Activated CD8-positive, alpha-beta memory T cell treated with anti-CD3 and anti-CD28 coated beads for 1 hour (primary cell): ENCODE data around the gene MYO1B.

Experiments
- DNase-seq, 2 donors: peaks; one replicate each; pipeline ENCODE4 v3.0.0-alpha.2; 2020; ENCODE audit warnings: low read depth in 1 of 2; ENCODE audit errors: extremely low read depth in 1 of 2

Gene MYO1B

DNA sequence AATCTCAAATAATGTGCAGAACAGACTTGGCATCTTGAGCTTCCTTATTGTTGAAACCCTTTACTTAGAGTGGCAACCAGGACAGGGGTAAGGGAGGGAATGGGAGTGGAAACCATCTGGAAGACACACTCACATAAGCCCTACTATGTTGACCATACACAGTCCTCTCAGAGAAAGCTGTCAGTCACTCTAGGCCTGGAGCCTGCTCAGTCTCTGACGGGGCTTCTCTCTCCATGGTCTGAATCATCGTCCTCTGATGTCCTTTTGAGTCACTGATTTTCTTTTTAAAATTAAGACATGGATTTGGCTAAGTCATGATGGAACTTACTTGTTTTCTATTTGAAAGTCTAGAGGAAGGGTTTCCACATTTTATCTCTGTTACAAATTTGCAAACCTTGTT, 74.0 kb downstream of the MYO1B start:
- no peak for DNase-seq

DNA sequence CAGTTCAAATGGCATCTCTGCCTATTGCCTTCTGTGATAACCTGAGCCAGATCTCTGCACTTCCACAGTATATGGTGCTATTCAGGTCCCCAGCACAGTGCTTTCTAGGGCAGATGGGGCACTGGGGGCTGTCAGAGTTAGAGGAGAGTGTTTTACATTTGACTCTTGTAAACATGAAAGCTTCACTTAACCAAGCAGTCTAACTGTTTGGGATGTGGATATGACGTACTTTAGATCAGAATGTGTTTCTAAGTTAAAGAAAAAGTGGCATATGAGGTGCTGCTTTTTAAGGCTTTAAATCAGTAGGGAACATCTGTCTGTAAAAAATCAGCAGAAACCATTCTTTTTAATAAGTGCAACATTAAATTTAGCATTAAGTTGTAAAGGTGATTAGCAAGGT, 75.7 kb downstream of the MYO1B start:
- DNase-seq, result no peak

DNA sequence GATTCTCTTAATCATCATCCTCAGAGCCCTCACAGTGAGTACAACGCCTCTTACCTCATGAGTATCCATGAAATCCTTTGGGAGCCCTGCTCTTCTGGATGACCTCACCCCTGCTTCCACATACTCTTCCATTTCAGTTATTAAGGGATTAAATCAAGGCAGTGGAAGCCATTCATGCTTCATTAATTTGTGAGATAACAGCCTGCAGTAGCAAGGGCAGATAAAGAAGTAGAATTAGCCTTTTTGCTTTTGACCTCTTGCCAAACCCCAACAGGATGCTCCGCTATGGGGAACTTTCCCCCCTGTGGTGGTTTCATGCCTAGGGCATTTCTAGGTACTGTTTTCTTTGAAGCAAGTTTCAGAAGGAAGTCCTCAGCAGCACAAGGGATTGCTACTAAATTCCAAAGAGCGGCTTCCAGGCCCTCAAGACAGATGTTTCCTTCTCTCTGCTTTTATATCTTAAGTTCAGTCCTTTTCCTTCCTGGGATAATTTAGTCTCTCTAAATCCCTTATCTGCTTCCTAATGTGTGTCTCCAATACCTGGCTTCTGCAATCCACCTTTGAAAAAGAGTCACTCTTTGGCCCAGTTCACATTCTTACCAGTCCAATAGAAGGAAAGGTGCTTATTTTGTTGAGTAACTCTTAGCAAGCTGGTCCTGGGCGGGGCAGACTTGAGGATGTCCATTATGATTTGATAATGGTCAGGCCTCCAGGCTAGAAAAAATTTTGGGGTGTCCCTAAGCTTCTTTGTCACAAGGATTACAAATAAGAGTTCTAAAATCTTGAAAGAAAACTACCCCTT, 76.9 kb downstream of the MYO1B start:
- DNase-seq, result no peak

DNA sequence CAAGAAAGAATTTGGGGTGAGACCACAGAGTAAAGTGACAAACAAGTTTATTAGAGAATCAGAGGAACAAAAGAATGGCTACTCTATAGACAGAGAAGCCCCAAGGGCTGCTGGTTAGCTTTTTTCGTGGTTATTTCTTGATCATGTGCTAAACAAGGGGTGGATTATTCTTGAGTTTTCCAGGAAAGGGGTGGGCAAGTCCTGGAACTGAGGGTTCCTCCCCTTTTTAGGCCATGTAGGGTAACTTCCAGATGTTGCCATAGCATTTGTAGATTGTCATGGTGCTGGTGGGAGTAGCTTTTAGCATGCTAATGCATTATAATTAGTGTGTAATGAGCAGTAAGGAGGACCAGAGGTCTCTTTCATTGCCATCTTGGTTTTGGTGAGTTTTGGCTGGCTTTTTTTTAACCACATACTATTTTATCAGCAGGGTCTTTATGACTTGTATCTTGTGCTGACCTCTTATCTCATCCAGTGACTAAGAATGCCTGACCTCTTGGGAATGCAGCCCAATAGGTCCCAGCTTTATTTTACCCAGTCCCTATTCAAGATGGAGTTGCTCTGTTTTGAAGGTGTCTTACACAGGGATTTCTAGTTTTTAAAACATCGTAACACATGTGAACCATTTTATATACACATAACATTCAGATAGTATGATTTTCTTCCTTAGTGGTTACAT, 77.8 kb downstream of the MYO1B start:
- DNase-seq, result no peak

DNA sequence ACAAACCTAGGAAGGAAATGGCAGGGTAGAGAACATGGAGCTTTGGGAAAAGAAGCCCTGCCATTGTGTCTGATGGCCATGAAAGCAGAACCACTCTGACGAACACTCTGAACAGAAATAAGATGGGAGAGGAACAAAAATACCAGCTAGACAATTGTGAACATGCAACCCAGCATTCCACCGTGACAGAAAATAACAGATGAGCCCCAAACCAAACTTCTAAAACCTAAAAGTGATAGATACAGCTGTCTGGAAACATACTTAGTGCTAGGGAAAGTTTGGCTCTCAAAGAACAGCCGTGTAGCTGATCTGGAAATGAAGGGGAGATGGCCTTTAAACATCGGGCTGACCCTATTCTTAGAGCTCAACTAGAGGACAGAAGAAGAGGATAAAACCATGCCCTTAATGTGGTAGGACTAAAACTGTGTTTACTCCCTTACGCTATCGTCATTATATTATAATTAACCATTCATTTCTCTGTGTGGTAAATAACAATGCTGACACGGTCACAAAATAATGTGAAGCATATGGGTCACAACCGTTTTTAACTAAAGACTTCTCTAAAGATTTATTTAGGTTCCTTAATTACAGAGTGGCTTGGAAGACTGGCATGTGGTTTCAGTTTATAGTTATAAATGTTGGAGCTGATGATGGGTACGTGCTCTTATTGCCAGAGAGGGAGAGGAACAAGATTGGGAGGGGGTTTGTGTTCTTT, 80.6 kb downstream of the MYO1B start:
- DNase-seq, result no peak

DNA sequence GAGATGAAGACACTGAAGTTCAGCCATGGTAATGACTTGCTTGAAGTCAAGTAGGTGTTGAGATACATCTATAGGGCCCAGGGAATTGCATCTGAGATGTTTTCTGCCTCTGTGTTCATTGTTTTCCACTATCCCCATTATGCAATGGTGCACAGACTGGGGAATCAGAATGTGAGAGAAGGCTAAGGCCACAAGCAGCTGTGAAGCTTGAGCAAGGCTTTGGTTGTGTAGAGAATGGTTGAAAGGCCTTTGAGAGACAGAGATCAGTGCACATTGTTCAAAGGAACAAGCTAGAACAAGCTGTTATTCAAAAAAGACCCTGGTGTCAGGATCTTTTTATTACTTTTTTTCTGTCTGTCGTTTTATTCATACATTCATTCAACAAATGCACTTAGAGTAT, 82.3 kb downstream of the MYO1B start:
- no peak for DNase-seq

DNA sequence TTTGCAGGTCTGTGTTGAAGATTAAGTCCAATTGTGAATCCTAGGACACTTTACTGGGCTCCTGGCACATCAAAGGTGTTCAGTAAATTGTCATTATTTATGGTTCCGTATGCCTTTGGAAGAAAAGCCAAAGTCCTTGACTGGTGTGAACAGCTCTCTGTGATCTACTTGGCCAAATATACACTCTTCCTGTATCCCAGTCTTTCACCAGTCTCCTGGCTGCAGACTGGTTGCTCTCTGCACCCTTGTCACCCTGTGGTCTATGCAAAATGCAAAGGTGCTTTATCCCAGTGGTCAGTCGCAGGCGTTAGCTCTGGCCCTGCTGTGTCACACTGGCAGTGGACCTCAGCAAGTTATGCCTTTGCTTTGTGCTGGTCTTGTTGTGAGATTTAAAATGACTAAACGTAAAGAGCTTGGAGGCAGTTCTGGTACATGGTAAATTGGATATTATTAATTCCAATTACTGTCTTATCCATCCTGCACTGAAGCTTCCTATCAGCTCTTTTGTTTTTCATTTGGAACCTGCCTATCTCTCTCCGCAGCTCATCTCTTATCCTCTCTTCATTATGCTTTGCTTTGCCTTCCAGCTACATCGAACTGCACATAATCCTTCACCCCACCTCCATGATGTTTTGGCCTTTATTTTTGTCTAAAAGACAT, 83.1 kb downstream of the MYO1B start:
- no peak for DNase-seq

DNA sequence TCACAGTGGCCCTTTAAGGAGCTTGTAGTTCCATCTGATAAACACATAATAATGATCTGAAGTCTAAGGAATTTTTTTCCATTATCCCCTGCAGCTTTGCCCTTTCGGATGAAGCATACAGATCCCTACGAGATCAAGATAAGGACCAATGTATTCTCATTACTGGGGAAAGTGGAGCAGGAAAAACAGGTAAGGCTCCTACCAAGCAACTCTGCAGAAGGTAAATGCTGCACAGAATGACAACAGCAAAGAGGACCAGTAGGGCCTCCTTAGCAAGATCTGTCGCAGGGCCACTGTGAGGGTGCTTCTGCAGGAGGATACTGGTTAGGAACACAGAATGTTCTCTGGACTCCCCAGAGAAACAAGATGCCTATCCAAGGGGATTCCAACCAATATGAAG, 84.6 kb downstream of the MYO1B start:
- DNase-seq, result no peak

DNA sequence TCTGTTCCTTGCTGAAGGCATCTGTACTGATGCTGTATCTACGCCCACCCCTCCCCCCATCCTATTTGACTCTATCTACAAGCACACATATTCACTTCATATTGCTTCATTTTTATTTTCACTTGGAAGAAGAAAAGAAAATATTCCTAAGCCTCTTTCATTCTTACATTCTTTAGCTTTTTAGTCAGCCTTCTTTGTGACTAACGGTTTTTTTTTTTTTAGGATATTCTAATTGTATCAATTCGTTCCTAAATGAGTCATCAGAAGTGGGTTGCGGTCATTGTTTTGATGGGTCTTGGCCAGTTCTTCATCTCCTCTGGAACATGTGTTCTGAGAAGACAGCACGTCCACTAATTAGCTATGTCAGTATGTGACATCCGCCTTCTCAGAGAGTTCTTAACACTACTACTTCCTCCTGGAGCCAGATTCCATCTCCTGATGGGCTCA, 88.7 kb downstream of the MYO1B start:
- no peak for DNase-seq

DNA sequence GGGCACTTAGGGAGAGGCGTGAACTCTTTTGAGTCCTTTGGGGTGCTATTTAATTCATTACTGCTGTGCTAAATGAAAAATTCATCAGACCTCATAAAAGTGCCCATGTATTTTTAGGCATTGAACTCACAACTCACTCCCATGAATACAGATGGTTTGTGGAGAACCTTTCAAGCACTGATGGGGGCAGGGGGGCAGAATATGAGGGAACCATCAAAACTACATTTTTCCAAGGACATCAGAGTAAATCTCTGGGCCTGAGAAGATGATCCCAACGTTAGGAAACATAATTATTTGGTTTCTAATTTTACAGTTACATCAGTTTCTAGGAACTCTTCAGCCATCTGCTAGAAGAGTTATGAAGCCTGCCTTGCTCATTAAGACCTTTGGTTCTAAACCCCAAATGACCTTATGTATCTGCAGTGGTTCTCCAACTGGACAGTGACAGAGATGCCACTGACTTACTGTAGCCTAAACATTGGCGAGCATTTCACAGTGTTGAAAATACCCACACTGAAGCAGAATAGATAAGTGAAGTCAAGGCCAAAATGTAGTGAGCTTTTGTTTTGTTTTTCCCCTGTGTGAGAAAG, 90.8 kb downstream of the MYO1B start:
- DNase-seq, result no peak

DNA sequence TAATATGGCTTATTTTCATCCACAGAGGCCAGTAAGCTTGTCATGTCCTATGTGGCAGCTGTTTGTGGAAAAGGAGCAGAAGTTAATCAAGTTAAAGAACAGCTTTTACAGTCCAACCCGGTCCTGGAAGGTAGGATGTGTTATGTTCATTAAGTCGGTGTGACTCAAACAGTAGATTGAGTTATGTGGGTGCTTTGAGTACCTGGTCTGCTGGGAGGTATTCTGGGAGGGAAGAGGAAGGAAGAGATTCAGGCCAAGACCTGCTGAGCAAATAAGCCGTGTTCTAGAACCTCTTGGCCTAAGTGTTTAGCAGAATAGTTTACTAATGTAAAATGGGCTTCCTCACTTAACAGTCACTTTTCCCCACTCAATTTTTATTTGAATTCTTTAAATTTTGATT, 96.2 kb downstream of the MYO1B start:
- DNase-seq, result no peak

DNA sequence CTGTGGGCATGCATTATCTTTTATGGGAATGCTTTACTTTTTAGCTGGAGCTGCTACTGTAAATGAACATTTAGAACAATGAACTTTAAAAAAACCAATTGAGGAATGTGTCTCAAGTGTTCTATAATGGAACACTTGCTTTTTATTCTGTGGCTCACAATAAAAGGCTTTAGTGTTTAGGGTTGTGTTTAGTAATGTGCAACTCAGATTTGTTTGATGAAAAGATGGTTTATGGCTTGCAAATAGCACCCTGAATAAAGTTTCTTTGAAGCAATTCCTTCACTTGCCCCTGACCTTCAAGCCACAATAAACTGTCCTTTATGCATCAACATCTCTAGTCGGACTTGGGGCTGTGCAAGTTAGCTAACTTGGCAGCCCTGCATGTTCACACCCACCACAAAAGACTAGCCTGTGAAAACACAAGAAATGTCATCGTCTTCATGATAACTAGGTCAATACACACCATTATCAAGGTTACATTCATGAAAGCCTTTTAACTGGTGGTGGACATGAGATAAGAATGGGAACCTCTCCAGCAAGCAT, 98.7 kb downstream of the MYO1B start:
- DNase-seq, result no peak

DNA sequence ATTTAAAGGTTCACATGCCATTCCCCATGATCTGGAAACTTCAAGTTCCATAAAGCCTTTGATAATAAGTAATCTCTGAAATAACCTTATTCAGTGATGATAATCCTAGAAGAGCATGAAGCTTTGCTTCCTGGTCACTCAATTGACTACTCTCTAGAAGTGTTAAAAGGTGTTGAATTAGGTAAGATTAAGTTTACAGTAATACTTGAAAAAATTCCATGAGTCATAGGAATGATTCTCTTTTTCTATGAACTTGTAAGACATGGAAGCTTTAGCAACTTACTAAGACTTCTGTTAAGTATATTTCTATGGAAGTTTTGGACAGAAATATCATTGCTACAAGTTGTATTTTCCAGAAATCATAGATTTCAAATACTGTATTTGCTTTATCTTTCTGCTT, 100.6 kb downstream of the MYO1B start:
- DNase-seq, result no peak

DNA sequence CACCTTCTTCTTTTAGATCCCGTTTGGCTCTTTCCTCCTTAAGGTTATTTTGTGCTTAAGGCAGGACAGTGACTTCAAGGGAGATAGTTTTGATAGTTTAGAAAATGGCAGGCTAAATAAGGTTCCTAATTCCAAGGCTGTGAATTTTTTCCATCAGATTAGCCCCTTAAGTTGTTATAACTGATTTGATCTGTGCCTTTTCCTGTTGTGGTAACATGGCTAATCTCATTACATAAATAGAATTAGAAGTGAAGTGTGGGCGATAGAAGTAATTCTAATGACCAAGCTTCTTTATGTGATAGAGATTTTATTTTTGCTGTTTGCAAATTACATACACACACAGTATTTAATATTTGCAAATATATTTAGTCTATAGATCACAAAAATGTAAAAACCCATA, 102.0 kb downstream of the MYO1B start:
- DNase-seq, result no peak

DNA sequence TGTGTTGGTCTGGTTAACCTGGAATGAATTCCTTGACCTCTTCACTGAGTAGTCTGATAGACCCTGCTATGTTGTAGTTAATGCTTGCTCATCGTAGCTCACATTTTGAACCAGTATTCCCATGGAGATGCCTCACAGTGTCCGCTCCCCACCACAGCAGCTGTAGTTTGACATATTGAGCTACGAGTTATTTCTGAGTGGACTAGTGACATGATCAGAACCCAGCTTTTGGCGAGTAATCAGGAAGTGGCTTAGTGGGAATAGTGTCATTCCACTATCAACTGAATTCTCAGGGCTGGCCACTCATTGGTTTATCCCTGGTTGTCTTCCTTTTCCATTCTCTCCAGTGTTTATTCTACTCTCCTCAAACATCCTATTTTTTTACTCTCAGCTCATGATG, 102.7 kb downstream of the MYO1B start:
- no peak for DNase-seq

DNA sequence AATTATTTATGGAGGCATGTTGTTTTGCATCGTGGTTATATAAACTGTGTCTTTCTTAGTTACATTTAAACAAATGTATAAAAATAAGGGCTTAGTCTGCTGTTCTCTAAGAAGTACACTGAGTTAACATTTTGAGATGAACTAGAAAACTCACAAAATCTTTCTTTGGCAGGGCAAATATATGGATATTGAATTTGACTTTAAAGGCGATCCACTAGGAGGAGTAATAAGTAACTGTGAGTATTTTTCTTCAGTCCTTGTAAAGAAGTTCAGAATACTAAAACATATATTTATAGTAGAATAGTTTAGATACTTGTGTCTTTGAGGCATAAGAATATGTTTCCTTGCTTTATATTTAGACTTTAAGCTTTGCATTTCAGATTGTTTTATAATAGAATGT, 104.8 kb downstream of the MYO1B start:
- DNase-seq, result no peak

DNA sequence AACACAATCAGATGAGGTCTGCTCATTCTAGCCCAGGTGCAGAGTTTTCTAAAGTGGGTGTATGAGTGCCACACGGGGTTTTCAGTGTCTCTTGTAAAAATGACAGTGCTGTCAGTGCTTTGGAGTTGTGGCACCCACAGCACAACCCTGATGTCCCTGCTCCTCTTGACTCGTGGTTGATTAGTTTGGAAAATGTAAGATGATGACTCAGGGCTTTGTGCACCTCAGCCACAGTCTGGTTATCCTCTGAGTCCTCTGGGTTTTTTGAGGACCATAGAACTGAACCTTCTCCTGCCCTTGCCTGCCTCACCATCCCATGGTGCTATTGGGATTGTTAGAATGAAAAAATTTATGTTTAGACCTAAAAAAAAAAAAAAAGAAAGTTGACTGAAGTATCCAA, 105.6 kb downstream of the MYO1B start:
- no peak for DNase-seq

DNA sequence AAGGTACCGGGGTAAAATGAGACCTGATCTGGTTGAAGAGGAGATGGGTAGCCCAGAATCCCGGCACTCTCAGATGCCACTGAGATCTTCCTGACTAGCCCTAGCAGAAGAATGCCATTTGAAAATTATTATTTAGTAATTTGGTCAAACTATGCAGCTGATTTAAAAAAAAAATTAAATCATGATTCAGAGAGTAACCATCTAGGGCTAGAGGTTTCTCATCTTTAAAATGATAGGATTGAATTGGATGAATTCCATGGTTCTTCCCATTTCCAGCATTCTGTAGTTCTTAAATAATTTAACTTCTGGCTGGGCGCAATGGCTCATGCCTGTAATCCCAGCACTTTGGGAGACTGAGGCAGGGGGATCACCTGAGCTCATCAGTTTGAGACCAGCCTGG, 106.1 kb downstream of the MYO1B start:
- DNase-seq, result no peak

DNA sequence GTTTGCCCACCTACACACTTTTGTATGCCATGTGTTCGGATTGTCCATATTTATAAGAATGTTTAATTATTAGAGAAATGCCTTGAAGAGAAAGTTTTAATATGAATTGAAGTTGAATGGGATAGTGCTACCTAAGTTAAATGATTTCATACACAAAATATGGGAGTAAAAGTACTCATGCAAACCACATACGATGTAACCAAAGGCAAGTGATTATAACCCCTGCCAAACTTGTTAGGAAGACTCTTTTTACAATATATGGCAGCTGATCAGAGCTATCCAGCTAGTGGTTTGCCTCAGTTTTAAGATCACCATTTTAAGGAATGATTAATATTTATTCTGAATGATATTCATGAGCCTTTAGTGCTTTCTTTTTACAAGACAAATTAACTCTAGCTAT, 106.7 kb downstream of the MYO1B start:
- no peak for DNase-seq

DNA sequence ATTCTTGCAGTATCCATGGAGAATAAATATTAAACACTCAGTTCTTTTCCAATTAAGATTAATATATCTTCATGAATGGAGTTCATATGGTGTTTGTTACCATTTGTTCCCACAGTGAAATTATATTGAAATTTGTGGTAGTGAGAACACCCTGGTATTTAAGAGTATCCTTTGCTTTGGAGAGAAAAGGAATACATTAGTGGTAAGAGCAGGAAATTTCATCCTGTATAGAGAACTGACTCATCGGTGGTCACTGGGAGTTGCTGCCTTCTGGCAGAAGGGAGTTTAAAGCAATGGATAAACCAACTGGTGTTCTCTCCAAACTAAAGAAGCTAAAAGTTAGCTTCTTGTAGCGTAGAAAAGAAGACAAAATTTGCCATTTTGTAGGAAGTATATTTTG, 107.3 kb downstream of the MYO1B start:
- no peak for DNase-seq
